ENCODE data around the gene NANOS3. TPM values are rescaled to one million over a fixed set of nuclear protein-coding genes. Genes with fewer than 3 reads are reported as not detected.
"Not testable (repeated sequence)": the region's sequence is repeated elsewhere in the genome, so short reads cannot be mapped to it uniquely, and the experiment has no call there.

Gene NANOS3
- total and polyA plus RNA-seq, 2 experiments from 2014 or later, result 2.7 TPM; not detected in 1

DNA sequence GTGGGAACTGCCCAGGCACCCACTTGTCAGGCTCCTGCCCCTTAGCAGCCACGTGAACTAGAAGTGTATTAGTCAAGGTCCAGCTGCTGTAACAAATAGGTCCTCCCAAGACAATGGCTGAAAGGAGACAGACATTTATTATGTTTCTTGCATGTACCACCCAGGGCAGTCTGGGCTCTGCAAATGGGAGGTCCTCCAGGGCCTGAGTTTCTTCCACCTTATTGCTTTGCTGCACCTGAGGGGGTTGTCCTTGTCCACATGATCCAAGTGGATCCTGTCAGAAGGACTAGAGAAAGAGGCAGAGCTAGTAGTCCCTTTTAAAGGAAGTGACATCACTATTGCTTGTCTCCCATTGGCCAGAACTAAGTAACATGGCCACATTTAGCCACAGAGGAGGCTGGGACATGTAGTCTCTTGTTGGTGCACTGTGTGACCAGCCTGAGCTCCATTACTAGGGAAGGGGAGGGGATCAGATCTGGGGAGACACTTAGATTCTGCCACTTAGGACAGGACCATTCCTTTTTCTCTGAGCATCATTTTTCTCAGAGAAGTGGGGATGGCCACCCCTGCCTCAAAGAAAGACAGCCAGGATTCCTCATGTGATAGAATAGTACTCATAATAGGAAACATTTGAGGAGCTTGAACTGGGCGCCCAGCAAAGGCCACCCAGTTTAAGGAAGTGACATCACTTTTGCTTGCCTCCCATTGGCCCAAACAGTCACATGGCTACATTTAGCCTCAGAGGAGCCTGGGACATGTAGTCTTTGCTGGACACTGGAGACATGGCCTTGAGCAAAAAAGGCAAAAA lies 44.2 kb downstream of the NANOS3 start:
- in situ Hi-C loops (cut with MboI), result no loop called here

DNA sequence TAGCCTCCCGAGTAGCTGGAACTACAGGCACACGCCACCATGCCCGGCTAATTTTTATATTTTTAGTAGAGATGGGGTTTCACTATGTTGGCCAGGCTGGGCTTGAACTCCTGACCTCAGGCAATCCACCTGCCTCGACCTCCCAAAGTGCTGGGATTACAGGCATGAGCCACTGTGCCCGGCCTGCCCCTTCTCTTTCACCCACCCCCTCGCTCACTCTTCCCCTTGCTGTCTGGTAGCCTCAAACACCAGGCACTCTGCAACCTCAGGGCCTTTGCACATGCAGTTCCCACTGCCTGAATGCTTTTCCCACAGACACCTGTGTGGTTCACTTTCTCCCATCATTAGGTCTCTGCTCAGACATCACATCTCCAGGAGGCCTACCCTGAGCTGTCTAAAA lies 45.2 kb downstream of the NANOS3 start:
- H3K36me3 ChIP-seq (ENCODE audit: low read depth), result peaks cover 16% of the 10 kb centered on the region
- H3K9me3 ChIP-seq (ENCODE audit: low read depth); H3K79me2 ChIP-seq (ENCODE audit: insufficient read depth); H3F3A ChIP-seq (ENCODE audit: insufficient read depth); H3K9me2 ChIP-seq (ENCODE audit: insufficient read depth); DNase-seq; H3K4me1 ChIP-seq (ENCODE audit: insufficient read depth); in situ Hi-C loops (cut with MboI); H3K27me3 ChIP-seq (replicated peaks; ENCODE audit: insufficient read depth); H4K20me1 ChIP-seq (ENCODE audit: insufficient read depth); H3K27ac ChIP-seq; H3K4me3 ChIP-seq; H2AFZ ChIP-seq; H3K9ac ChIP-seq; H3K4me2 ChIP-seq (ENCODE audit: unreplicated experiment): not testable (repeated sequence)
- 84 to 85% methylated on average over 6 of the region's 6 CpGs for WGBS, 2 experiments (ENCODE audit: low coverage in 1 of 2, low lambda C conversion rate in 2 of 2, missing lambda C conversion rate in 2 of 2)

More for the DNA sequence above, 44.2 kb downstream of the NANOS3 start:
- Histone ChIP-seq H3K27me3 (replicated peaks; ENCODE audit: insufficient read depth) (no peaks in the 10 kb centered on the region), H3K27ac (no peak overlapping the region), H3K4me3 (no peak overlapping the region), H3K4me1 (ENCODE audit: insufficient read depth) (no peaks in the 10 kb centered on the region), H3K9ac (no peak overlapping the region), H3F3A (ENCODE audit: insufficient read depth) (no peaks in the 10 kb centered on the region), H4K20me1 (ENCODE audit: insufficient read depth) (no peaks in the 10 kb centered on the region), H3K4me2 (ENCODE audit: unreplicated experiment) (no peak overlapping the region), H3K79me2 (ENCODE audit: insufficient read depth) (no peaks in the 10 kb centered on the region), H3K9me3 (ENCODE audit: low read depth) (no peaks in the 10 kb centered on the region), H2AFZ (no peak overlapping the region), H3K9me2 (ENCODE audit: insufficient read depth) (no peaks in the 10 kb centered on the region), H3K36me3 (ENCODE audit: low read depth) (peaks cover 20% of the 10 kb centered on the region)
- TF ChIP-seq EZH2 (IDR thresholded peaks at IDR 0.05; ENCODE audit: insufficient read depth, poor library complexity, severe bottlenecking) (no peak), EZH2phosphoT487 (IDR thresholded peaks at IDR 0.05; ENCODE audit: insufficient read depth, low read depth) (no peak)
- 53 to 61% methylated on average over 2 of the region's 2 CpGs for WGBS, 2 experiments (ENCODE audit: low coverage in 1 of 2, low lambda C conversion rate in 2 of 2, missing lambda C conversion rate in 2 of 2)
- peak; percentile 73 for DNase-seq

DNA sequence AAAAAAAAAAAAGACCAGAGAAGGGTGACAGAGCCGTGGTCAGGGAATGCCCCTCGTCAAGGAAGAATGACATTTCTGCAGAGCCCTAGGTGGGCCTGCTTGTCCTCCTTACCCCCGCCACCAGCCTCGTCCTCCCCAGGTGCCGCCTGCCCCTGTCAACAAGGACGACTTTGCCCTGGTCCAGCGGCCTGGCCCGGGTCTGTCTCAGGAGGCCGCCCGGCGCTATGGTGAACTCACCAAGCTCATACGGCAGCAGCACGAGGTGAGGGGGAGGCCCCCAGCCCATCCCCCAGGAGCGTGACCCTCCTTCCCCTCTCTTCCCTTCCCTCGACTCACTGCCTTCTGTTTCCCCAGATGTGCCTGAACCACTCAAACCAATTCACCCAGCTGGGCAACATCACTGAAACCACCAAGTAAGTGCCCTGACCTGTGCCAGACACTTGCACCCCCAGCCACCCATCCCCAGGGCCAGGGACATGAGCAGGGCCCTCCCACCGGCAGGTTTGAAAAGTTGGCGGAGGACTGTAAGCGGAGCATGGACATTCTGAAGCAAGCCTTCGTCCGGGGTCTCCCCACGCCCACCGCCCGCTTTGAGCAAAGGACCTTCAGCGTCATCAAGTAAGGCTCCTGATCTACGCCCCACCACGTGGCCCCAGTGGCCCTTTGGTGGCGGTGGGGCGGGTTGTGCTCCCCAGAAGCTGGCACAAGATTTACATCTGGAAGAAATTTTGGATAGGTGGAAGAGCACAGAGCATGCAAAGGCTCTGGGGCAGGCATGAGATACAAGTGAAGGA lies 46.5 kb downstream of the NANOS3 start:
- Histone ChIP-seq H3K4me2 (ENCODE audit: unreplicated experiment) (no peak overlapping the region), H3K4me1 (ENCODE audit: insufficient read depth) (no peaks in the 10 kb centered on the region), H3K27ac (no peak overlapping the region), H3K79me2 (ENCODE audit: insufficient read depth) (no peaks in the 10 kb centered on the region), H3K9me3 (ENCODE audit: low read depth) (no peaks in the 10 kb centered on the region), H4K20me1 (ENCODE audit: insufficient read depth) (no peaks in the 10 kb centered on the region), H3K9me2 (ENCODE audit: insufficient read depth) (no peaks in the 10 kb centered on the region), H3K36me3 (ENCODE audit: low read depth) (peaks cover 16% of the 10 kb centered on the region), H3K4me3 (no peak overlapping the region), H2AFZ (no peak overlapping the region), H3F3A (ENCODE audit: insufficient read depth) (no peaks in the 10 kb centered on the region), H3K9ac (no peak overlapping the region), H3K27me3 (replicated peaks; ENCODE audit: insufficient read depth) (no peaks in the 10 kb centered on the region)
- 94 to 96% methylated on average over 21 to 28 of the region's 28 CpGs for WGBS, 2 experiments (ENCODE audit: low coverage in 1 of 2, low lambda C conversion rate in 2 of 2, missing lambda C conversion rate in 2 of 2)
- TF ChIP-seq EZH2phosphoT487 (IDR thresholded peaks at IDR 0.05; ENCODE audit: insufficient read depth, low read depth), result no peak
- no peak for TF ChIP-seq EZH2 (IDR thresholded peaks at IDR 0.05; ENCODE audit: insufficient read depth, poor library complexity, severe bottlenecking)
- DNase-seq, result no peak
- in situ Hi-C loops (cut with MboI), result no loop called here

DNA sequence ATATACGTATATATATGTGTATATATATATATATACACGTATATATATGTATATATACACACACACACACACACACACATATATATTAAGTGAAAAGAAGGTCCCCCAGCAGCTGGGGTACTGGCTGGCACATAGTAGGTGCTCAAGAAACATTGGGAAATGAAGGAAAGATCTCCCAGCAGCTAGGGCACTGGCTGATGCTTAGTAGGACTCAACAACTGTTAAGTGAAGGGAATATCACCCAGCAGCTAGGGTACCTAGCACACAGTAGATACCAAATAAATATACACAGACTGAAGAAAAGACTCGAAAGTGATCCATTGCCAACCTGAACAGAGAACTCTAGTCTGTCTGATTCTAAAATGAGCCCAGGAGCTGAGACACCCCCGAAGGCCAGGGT lies 49.1 kb downstream of the NANOS3 start:
- Histone ChIP-seq H3K27me3 (replicated peaks; ENCODE audit: insufficient read depth) (no peaks in the 10 kb centered on the region), H3K4me3 (no peak overlapping the region), H3K36me3 (ENCODE audit: low read depth) (peaks cover 11% of the 10 kb centered on the region), H3K4me1 (ENCODE audit: insufficient read depth) (no peaks in the 10 kb centered on the region), H3F3A (ENCODE audit: insufficient read depth) (no peaks in the 10 kb centered on the region), H3K9me3 (ENCODE audit: low read depth) (no peaks in the 10 kb centered on the region), H3K4me2 (ENCODE audit: unreplicated experiment) (no peak overlapping the region), H3K9ac (no peak overlapping the region), H3K9me2 (ENCODE audit: insufficient read depth) (no peaks in the 10 kb centered on the region), H3K27ac (no peak overlapping the region), H2AFZ (no peak overlapping the region), H3K79me2 (ENCODE audit: insufficient read depth) (no peaks in the 10 kb centered on the region), H4K20me1 (ENCODE audit: insufficient read depth) (no peaks in the 10 kb centered on the region)
- in situ Hi-C loops (cut with MboI), result no loop called here
- DNase-seq, result no peak
- WGBS, 2 experiments (ENCODE audit: low coverage in 1 of 2, low lambda C conversion rate in 2 of 2, missing lambda C conversion rate in 2 of 2), result 75 to 100% methylated on average over 2 to 4 of the region's 4 CpGs
- TF ChIP-seq EZH2phosphoT487 (IDR thresholded peaks at IDR 0.05; ENCODE audit: insufficient read depth, low read depth) (no peak), EZH2 (IDR thresholded peaks at IDR 0.05; ENCODE audit: insufficient read depth, poor library complexity, severe bottlenecking) (no peak)
